Amygdala (tissue), 56 donors: ENCODE results near the gene SLCO3A1.
A peak's percentile ranks its signal among the peaks of the same experiment; 100 is the strongest.

ENCODE experiments used
- DNase-seq, 56 donors: peaks; one replicate each; lab custom pipeline; 2025; lab: John Stamatoyannopoulos, UW

Gene SLCO3A1

GRCh38 chr15:91930092-91930491 is 76.6 kb downstream of the SLCO3A1 start:
- DNase-seq: no peak

GRCh38 chr15:91936182-91936775 is 82.8 kb downstream of the SLCO3A1 start:
- DNase-seq: no peak

GRCh38 chr15:91936927-91937326 is 83.4 kb downstream of the SLCO3A1 start:
- DNase-seq: no peak

- no peak for DNase-seq
Measured at GRCh38 chr15:91938136-91938535, 84.6 kb downstream of the SLCO3A1 start.

GRCh38 chr15:91939403-91939831 is 85.9 kb downstream of the SLCO3A1 start:
- no peak for DNase-seq

- DNase-seq: no peak
Measured at GRCh38 chr15:91940496-91941381, 87.2 kb downstream of the SLCO3A1 start.

GRCh38 chr15:91941871-91942658 is 88.6 kb downstream of the SLCO3A1 start:
- no peak for DNase-seq

- DNase-seq: peak in 6 of 56 donors; percentile 3 to 56 (median 16)
Measured at GRCh38 chr15:91942720-91943394, 89.3 kb downstream of the SLCO3A1 start.

- DNase-seq: peak in 4 of 56 donors; percentile 17 to 32 (median 22)
Measured at GRCh38 chr15:91944331-91944730, 90.8 kb downstream of the SLCO3A1 start.

GRCh38 chr15:91945385-91945784 is 91.9 kb downstream of the SLCO3A1 start:
- no peak for DNase-seq

GRCh38 chr15:91946075-91946474 is 92.6 kb downstream of the SLCO3A1 start:
- no peak for DNase-seq

GRCh38 chr15:91946581-91947292 is 93.2 kb downstream of the SLCO3A1 start:
- DNase-seq: no peak

- DNase-seq: no peak
Measured at GRCh38 chr15:91947293-91947679, 93.8 kb downstream of the SLCO3A1 start.

- DNase-seq: no peak
Measured at GRCh38 chr15:91947683-91948608, 94.4 kb downstream of the SLCO3A1 start.

GRCh38 chr15:91949361-91949760 is 95.9 kb downstream of the SLCO3A1 start:
- no peak for DNase-seq

GRCh38 chr15:91950054-91950453 is 96.5 kb downstream of the SLCO3A1 start:
- no peak for DNase-seq

GRCh38 chr15:91950631-91951329 is 97.3 kb downstream of the SLCO3A1 start:
- no peak for DNase-seq

GRCh38 chr15:91952216-91952615 is 98.7 kb downstream of the SLCO3A1 start:
- no peak for DNase-seq
